Thoracic aorta (tissue), 2 donors: ENCODE data around the gene SLC28A3. TPM values are rescaled to one million over a fixed set of nuclear protein-coding genes. Genes with fewer than 3 reads are reported as not detected.

Experiments used
- ATAC-seq: fragments of 150-250 bp; one replicate; pipeline ENCODE4 v1.8.0; 2017; ENCODE audit warnings: low read depth; ENCODE audit not compliant: insufficient number of reproducible peaks, low FRiP score
- DNase-seq: peaks from one replicate; pipeline ENCODE4 v3.0.0-alpha.2; 2020; ENCODE audit warnings: low spot score
- H3K27ac ChIP-seq, 2 donors: fragments of 200-600 bp; sonication (generic); 1 replicate in 1 of 2; 2 replicates in 1 of 2; pipeline ENCODE4 v1.5.1; 2016; ENCODE audit warnings: mild to moderate bottlenecking in 2 of 2, moderate library complexity in 2 of 2
- H3K27me3 ChIP-seq: fragments of 200-600 bp; sonication (generic); replicated peaks from 2 replicates; pipeline ENCODE4 v1.6.0; 2016; ENCODE audit warnings: mild to moderate bottlenecking; ENCODE audit not compliant: insufficient read depth
- H3K36me3 ChIP-seq: fragments of 200-600 bp; sonication (generic); one replicate; pipeline ENCODE4 v1.5.1; 2016
- H3K4me1 ChIP-seq, 2 donors: fragments of 200-600 bp; sonication (generic); 1 replicate in 1 of 2; 2 replicates in 1 of 2; pipeline versions ENCODE4 v1.5.1 to v1.6.0; 2016; ENCODE audit warnings: low read depth in 2 of 2, mild to moderate bottlenecking in 1 of 2; ENCODE audit not compliant: control insufficient read depth in 1 of 2
- H3K4me3 ChIP-seq: fragments of 200-600 bp; sonication (generic); 2 replicates; pipeline ENCODE4 v1.5.1; 2016; ENCODE audit warnings: mild to moderate bottlenecking
- H3K9me3 ChIP-seq: fragments of 200-600 bp; sonication (generic); 2 replicates; pipeline ENCODE4 v1.5.1; 2016
- CTCF ChIP-seq: fragments of 200-600 bp; sonication (generic); IDR thresholded peaks from one replicate; pipeline ENCODE4 v1.5.1; 2019; ENCODE audit warnings: antibody characterized with exemption
- total RNA-seq, 2 donors: library from RNA; depleted of rRNA; stranded (reverse); fragments of >200 nt; gene quantifications; one replicate each; pipeline versions ENCODE4 v1.1.0 to v1.2.3, GENCODE V29; 2016

The SLC28A3 gene
- total RNA-seq, 2 donors from 2014 or later = 0.21 TPM; not detected in 1

DNA sequence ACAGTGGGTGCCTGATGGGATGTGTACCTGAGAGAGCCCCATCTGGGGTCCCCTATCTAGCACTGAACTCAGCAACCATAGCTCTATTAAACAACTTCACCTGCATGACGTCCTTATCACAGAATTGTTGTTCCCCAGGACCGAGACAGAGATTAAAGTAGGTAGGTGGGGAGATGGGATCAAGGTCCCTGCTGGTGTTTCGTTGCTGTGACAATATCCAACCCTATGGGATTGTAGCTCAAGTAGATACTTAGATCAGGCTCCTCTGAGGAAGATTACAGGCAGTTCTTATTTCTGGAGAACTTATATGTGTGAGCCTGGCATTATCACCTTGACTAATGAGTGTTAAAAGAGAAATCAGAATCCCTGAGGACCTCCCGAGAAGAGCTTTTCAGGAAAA is 84.9 kb downstream of the SLC28A3 start:
- Histone ChIP-seq H3K4me1 (no peaks in the 10 kb centered on the region), H3K9me3 (no peaks in the 10 kb centered on the region)
- no peak for DNase-seq

GRCh38 chr9:84254972-84255371 is 85.6 kb downstream of the SLC28A3 start:
- no peaks in the 10 kb centered on the region for H3K4me1 ChIP-seq
- H3K9me3 ChIP-seq = no peaks in the 10 kb centered on the region
- no peak overlapping the region for H3K27ac ChIP-seq
- no peaks in the 10 kb centered on the region for H3K27me3 ChIP-seq
- no peaks in the 10 kb centered on the region for H3K36me3 ChIP-seq
- TF ChIP-seq CTCF = no peak
- no peak overlapping the region for H3K4me3 ChIP-seq
- DNase-seq (no peak), ATAC-seq (no peak)

More for the DNA sequence above, 84.9 kb downstream of the SLC28A3 start:
- TF ChIP-seq CTCF = no peak
- Histone ChIP-seq H3K27ac (no peak overlapping the region), H3K4me3 (no peak overlapping the region), H3K36me3 (no peaks in the 10 kb centered on the region), H3K27me3 (no peaks in the 10 kb centered on the region)
- no peak for ATAC-seq

- TF ChIP-seq CTCF = no peak
These were observed 88.6 kb downstream of the SLC28A3 start for GRCh38 chr9:84251921-84252320.

DNA sequence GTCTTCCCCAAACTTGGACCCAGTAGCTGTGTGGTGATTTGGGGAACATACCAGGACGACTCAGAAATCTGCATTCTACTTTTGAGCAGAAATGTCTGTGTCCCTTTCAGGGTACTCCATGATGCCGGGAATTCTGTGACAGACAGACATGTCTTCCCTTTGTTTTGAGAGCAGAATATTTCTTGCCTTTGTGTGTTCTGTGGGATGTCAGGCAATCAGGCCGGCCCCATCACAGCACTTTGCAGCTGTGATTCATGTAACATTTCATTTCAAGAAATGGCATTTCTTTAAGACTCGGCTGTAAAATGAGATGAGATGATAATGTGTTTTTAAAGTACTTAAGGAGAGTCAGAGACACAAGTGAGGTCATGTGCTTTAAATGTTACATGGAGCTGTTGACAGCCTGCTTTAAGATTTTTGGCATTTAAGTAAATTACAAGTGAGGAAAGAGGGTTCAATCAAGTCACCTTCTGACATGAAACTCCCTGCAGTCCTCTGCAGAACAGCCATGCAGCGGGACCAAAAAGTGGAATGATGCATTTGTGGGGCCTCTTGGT is 98.7 kb downstream of the SLC28A3 start:
- Histone ChIP-seq H3K4me3 (no peak overlapping the region), H3K4me1 (no peaks in the 10 kb centered on the region), H3K36me3 (no peaks in the 10 kb centered on the region), H3K27ac (no peak overlapping the region), H3K9me3 (no peaks in the 10 kb centered on the region), H3K27me3 (no peaks in the 10 kb centered on the region)
- no peak for ATAC-seq
- DNase-seq = no peak
- TF ChIP-seq CTCF = no peak

More at GRCh38 chr9:84251921-84252320, 88.6 kb downstream of the SLC28A3 start:
- Histone ChIP-seq H3K27me3 (no peaks in the 10 kb centered on the region), H3K36me3 (no peaks in the 10 kb centered on the region), H3K4me3 (no peak overlapping the region), H3K27ac (no peak overlapping the region), H3K4me1 (no peaks in the 10 kb centered on the region), H3K9me3 (no peaks in the 10 kb centered on the region)
- no peak for ATAC-seq
- no peak for DNase-seq

DNA sequence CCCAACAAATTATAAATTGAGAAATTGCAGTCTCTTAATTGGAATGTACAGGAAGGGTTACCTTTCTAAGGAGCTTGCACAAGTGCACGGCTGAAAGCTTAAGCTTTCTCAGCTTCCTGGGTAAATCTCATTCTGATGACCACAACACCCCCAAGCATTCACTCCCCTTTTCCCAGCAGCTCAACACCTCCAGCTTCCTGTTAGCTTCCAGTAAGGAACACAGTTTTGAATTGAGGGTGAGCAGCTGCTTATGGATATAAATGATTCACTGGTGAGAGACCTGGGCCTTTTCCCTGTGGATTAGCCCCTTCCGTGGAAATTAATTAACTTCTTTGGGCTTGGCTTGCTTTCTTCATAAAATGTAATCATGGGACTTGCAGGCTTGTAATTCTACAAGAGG is 101.2 kb downstream of the SLC28A3 start:
- DNase-seq = no peak

More for the DNA sequence above, 101.2 kb downstream of the SLC28A3 start:
- no peaks in the 10 kb centered on the region for H3K9me3 ChIP-seq
- no peak for ATAC-seq
- H3K4me3 ChIP-seq = no peak overlapping the region
- no peak overlapping the region for H3K27ac ChIP-seq
- H3K27me3 ChIP-seq = no peaks in the 10 kb centered on the region
- no peak for TF ChIP-seq CTCF
- no peaks in the 10 kb centered on the region for H3K4me1 ChIP-seq
- H3K36me3 ChIP-seq = no peaks in the 10 kb centered on the region
